Kidney tubule cell (primary cell): Measurements from ENCODE around the gene PIK3CA.
"Not testable (repeated sequence)": the region's sequence is repeated elsewhere in the genome, so short reads cannot be mapped to it uniquely, and the experiment has no call there.

Source experiments
- DNase-seq: peaks from one replicate; pipeline ENCODE4 v3.0.0-alpha.2; 2018; ENCODE audit warnings: low spot score

PIK3CA gene

GRCh38 chr3:179265092-179265491 is 116.9 kb downstream of the PIK3CA start:
- no peak for DNase-seq

GRCh38 chr3:179265875-179266274 is 117.7 kb downstream of the PIK3CA start:
- DNase-seq = no peak

- no peak for DNase-seq
Measured at GRCh38 chr3:179266701-179267211, 118.6 kb downstream of the PIK3CA start.

GRCh38 chr3:179268400-179269051 is 120.4 kb downstream of the PIK3CA start:
- DNase-seq = no peak

GRCh38 chr3:179269152-179269707 is 121.1 kb downstream of the PIK3CA start:
- no peak for DNase-seq

GRCh38 chr3:179272385-179272784 is 124.2 kb downstream of the PIK3CA start:
- DNase-seq = no peak

- DNase-seq = not testable (repeated sequence)
Measured at GRCh38 chr3:179274434-179274833, 126.3 kb downstream of the PIK3CA start.

- DNase-seq = no peak
Measured at GRCh38 chr3:179276001-179276400, 127.8 kb downstream of the PIK3CA start.

- no peak for DNase-seq
Measured at GRCh38 chr3:179276743-179277142, 128.6 kb downstream of the PIK3CA start.

GRCh38 chr3:179278151-179278550 is 130.0 kb downstream of the PIK3CA start:
- DNase-seq = no peak

- DNase-seq = no peak
Measured at GRCh38 chr3:179278932-179279693, 131.0 kb downstream of the PIK3CA start.

- no peak for DNase-seq
Measured at GRCh38 chr3:179279837-179280236, 131.7 kb downstream of the PIK3CA start.

- DNase-seq = no peak
Measured at GRCh38 chr3:179281825-179282224, 133.7 kb downstream of the PIK3CA start.

- DNase-seq = no peak
Measured at GRCh38 chr3:179286331-179286730, 138.2 kb downstream of the PIK3CA start.

- no peak for DNase-seq
Measured at GRCh38 chr3:179288845-179289244, 140.7 kb downstream of the PIK3CA start.

- no peak for DNase-seq
Measured at GRCh38 chr3:179289295-179289694, 141.1 kb downstream of the PIK3CA start.
